Right lobe of liver (tissue), 4 donors: ENCODE results near the gene PTPRD.

Experiments used
- POLR2A ChIP-seq: fragments of 450-650 bp; IDR thresholded peaks from one replicate; pipeline ENCODE4 v1.6.1; 2017; ENCODE audit warnings: antibody characterized with exemption, mild to moderate bottlenecking
- TF ChIP-seq, protein P1 (sequence below), 4 donors: fragments of 200-600 bp in 3 of 4; fragments of 450-650 bp in 1 of 4; IDR thresholded peaks; one replicate each; pipeline versions ENCODE4 v1.5.1 to v1.8.0; 2016 to 2022; ENCODE audit warnings: antibody characterized with exemption in 4 of 4, mild to moderate bottlenecking in 2 of 4
- donor health status: DM: no; HTN: no; CAD: no.
- donor health status: DM: no; HTN: no; CAD: no.
- donor health status: DM: no; HTN: yes; CAD: no.

DNA sequence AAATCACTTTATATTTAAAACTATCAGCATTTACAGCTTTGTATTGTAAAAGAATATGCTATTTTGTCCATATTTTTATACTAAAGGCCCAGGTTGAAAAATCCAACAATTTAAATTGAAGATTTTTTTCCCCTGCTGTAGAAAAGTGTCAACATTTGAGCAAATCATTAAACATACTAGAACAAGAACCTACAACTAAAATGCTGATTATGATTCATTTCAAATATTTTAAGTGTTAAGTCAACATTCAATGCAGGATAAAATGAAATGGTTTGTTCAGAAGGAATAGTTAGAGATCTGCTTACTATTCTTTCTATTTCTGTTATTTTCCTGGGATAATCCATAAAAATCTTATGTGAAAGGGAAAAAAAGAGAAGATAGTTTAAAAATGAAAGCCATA, 1946.7 kb downstream of the PTPRD start:
- TF ChIP-seq, protein P1, sequence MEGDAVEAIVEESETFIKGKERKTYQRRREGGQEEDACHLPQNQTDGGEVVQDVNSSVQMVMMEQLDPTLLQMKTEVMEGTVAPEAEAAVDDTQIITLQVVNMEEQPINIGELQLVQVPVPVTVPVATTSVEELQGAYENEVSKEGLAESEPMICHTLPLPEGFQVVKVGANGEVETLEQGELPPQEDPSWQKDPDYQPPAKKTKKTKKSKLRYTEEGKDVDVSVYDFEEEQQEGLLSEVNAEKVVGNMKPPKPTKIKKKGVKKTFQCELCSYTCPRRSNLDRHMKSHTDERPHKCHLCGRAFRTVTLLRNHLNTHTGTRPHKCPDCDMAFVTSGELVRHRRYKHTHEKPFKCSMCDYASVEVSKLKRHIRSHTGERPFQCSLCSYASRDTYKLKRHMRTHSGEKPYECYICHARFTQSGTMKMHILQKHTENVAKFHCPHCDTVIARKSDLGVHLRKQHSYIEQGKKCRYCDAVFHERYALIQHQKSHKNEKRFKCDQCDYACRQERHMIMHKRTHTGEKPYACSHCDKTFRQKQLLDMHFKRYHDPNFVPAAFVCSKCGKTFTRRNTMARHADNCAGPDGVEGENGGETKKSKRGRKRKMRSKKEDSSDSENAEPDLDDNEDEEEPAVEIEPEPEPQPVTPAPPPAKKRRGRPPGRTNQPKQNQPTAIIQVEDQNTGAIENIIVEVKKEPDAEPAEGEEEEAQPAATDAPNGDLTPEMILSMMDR (IDR thresholded peaks at IDR 0.05), result no peak
- TF ChIP-seq POLR2A, result no peak
